ENCODE results near the gene MYH13. TPM values are rescaled to one million over a fixed set of nuclear protein-coding genes. Genes with fewer than 3 reads are reported as not detected.
A peak's percentile ranks its signal among the peaks of the same experiment; 100 is the strongest.

The MYH13 gene
- total RNA-seq, 1 donor from 2014 or later, result 1.4 TPM

DNA sequence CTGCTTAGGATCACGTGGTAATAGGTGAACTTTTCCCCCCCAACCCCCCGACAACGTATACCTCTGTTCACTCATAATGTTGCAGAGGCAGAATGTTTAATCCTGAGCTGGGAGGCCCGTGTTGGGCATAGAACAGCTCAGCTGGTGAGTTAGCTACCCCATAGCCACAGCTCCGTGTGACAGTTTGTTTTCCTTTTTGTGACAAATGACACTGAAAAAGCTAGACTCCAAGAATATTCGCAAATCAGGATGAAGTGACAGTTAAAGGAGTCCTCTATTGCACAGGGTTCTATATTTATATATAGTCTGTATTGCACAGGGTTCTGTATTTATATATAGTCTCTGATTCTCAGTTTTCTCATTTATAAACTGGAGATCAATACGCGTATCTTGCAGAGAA lies 33.8 kb downstream of the MYH13 start:
- no peak for DNase-seq

DNA sequence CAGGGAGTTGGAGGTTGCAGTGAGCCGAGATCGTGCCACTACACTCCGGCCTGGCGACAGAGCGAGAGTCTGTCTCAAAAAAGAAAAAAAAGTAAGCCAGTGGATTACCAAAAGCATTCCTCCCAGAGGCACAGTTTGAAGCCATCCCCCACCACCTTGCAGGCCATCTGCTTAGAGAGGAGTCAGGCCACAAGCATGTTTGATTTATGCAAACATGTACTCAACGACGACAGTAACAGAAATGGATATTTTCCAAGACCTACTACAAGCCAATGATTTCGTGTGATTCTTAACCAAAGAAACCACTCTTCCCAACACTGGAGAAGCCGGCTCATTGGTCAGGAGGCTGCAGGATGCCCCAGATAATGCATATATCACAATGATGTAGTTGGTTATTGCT lies 34.8 kb downstream of the MYH13 start:
- no peak for DNase-seq

DNA sequence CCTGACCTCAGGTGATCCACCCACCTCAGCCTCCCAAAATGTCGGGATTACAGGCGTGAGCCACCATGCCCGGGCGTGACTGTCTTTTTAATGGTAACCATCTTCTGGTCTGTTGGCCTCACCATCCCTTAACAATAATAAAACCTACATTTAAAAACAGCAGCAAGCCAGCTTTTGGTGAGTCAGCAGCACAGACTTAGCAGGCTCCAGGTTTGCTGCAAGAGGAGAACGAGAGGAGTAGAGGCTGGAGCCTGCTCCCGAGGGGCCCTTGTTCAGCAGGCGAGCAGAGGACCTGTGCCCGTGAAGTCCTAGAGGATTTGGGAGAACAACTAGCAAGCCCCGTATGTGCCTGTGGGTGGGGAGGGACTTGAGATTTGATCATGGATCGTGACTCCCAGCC lies 35.7 kb downstream of the MYH13 start:
- no peak for DNase-seq

DNA sequence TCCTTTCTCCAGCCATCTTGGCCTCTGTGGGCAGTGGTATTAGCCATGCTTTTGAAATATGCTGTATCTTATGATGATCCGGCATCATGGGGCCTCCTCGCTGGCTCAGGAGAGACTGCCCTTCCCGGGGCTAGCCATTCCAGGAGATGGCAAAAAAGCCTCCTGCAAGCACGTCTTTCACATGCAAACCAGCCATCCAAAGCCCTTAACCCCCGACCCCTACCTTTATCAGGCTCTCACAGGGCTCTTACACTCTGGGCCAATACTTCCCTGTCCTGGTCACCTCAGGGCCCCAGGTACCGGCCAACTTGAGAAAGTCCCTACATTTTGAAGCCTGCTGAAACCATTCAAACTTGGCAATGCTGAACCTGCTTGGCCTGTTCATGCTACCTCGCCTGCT lies 36.4 kb downstream of the MYH13 start:
- DNase-seq, result no peak

DNA sequence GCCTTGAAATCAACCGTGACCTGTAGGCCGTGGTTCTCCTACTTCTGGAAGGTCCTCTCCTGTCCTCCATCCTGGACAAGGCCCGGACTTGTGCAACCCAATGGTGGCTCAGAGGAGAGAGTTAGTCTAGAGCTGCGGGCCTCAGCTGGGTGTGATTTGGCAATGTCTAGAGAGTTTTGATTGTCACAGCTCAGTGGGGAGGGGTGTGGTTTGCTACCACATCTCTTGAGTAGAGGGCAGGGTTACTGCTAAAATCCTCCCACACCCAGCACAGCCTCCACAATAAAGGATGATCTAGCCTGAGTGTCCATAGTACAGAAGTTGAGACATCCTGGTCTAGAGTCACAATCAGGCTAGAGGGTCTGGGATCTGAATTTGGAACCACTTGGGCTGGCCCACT lies 40.3 kb downstream of the MYH13 start:
- DNase-seq, result no peak

DNA sequence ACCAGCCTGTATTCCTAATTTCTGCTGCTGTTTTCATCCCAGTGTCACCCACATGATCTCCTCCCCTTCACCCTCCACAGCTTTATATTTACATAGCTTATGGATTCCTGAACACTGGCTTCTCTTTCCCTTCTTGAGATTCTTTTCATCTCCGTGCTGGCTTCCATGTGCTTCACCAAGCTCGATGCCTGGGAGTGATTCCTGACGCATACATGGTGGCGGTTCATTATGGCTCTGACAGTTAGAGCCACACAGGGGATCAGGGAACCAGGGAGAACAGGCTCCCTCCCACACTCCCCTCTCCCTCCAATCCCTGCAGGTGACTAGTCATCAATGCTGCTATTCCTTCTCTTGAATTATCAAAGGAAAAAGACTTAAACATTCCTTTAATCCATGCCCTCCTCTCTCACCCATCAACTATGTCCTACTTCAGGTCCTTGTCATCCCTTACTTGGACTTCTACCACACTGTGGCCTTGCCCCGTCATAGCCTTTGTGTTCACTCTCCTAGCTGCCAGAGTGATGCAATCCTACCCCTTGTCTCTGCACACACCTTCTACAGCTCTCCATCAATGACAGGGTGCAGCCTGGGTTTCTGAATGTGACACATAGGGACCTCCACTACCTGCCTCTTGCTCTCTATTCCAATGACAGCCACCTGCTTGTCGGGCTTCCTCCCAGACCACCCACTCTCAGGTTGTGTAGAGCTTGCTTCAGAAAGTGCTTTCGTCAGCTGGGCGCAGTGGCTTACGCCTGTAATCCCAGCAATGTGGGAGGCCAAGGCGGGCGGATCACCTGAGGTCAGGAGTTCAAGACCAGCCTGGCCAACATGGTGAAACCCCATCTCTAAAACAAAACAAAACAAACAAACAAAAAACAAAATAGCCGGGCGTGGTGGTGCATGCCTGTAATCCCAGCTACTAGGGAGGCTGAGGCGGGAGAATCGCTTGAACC lies 43.6 kb downstream of the MYH13 start:
- no peak for DNase-seq

DNA sequence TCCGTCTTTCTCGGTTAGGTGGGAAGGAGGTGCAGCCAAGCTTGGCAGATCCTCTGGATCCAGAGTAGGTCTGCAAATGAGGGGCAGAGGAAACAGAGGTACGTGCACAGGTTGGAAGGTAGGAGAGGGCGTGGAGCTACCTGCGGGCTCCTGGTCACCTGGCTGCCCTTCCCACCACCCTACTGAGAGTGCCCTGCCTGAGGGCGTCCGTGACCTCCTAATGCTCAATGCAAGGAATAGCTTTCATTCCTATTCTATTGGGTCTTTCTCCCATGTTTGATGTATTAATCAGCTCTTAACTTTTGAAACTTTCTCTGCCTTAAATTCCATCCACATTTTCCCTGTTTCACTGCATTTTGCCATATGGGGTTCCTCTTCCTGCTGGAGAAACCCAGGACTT lies 44.6 kb downstream of the MYH13 start:
- DNase-seq, result no peak

DNA sequence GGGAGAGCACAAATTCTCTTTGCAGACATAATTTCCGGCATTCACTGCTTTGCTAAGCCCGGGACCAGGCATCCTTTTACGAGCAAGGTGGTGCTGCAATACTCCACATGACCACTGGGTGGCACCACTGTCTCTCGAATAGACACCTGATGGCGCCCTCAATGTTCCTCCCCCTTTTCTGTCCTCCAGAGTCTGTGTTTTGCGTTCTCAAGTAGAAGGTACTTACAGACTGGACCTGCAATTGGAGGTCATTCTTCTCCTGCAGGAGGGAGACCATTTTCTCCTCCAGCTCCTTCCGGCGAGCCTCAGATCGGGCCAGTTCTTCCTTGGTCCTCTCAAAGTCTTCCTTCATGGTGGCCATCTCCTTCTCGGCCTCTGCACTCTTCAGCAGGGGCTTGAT lies 45.2 kb downstream of the MYH13 start:
- DNase-seq, result peak; percentile 93

DNA sequence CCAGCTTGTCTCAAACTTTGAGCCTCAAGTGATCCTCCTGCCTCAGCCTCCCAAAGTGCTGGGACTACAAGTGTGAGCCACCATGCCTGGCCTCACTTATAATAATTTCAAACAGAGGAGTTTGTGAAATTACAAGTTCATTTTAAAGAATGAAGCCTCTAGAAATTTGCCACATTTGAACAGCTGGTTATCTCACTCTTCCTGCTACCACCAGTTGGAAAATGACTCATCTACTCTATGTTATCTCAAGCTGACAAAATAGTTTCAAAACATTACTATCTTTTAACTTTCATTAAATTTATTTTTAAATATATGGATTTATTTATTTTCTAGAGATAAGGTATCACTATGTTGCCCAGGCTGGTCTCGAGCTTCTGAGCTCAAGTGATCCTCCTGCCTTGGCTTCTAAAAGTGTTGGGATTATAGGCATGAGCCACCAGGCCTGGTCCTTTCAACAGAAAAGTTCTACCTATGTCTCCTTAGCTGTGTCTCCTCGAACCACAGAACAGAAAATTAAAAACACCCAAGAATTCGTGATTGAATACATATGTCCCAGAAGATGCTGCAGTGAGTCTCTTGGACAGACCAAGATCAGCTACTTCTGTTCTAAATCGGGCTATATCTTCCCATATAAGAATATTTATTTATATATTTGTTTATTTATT lies 47.6 kb downstream of the MYH13 start:
- no peak for DNase-seq

DNA sequence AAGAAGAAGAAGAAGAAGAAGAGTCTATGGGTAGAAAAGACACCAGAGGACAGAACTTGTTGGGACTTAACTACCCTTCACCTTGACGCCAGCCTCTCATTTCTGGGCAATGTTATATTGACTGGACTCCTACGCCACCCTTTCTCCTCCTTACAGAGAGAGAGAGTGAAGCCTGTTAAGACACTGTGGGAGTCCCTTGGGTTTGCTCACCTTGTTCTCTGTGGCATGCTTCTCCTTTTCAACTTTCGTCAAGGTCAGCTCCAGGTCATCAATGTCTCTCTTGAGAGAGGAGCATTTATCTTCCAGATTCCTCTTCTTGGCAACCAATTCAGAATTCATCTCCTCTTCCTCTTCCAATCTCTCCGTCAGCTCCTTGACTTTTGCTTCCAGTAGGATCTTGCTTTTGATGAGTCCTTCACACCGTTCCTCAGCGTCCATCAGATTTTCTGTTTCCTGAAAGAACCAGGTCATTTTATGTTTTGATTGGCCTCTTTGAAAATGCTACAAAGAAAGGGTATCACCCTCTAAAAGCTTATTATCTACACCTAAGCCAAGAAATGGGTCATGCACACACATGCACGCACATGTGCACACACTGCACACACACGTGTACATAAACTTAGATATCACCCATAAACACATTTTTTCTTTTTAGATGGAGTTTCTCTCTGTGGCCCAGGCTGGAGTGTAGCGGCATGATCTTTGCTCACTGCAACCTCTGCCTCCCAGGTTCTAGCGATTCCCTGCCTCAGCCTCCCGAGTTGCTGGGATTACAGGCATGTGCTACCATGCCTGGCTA lies 48.8 kb downstream of the MYH13 start:
- no peak for DNase-seq

DNA sequence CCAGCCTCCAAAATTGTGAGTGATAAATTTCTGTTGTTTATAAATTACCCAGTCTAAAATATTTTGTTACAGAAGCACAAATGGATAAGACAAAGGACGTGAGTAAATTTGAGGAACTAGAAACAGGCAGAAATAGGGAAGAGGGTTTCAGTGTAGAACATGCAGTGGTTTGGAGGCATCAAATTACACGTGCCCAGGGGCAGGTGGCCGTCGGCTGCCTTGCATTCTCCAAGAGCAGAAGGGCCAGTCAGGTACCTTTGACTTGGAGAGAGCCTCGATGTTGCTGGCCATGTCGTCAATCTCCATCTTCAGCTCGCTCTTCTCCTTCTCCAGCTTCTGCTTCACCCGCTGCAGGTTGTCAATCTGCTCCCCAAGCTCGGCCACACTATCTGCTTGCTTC lies 54.3 kb downstream of the MYH13 start:
- DNase-seq, result no peak

DNA sequence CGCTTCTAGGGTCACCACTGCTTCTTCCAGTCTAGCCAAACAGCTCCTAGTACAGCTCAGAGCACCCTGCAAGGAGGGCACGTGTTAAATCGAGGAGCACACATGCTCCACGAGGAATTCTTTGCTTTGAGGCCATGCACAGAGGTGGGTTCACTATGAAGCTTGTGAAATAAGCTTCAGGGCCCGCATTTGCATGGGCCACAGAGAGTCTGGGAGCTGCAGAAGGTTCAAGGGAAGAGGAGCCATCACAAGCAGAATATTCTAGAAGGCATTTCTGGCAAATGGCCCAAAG lies 55.3 kb downstream of the MYH13 start:
- DNase-seq, result no peak

DNA sequence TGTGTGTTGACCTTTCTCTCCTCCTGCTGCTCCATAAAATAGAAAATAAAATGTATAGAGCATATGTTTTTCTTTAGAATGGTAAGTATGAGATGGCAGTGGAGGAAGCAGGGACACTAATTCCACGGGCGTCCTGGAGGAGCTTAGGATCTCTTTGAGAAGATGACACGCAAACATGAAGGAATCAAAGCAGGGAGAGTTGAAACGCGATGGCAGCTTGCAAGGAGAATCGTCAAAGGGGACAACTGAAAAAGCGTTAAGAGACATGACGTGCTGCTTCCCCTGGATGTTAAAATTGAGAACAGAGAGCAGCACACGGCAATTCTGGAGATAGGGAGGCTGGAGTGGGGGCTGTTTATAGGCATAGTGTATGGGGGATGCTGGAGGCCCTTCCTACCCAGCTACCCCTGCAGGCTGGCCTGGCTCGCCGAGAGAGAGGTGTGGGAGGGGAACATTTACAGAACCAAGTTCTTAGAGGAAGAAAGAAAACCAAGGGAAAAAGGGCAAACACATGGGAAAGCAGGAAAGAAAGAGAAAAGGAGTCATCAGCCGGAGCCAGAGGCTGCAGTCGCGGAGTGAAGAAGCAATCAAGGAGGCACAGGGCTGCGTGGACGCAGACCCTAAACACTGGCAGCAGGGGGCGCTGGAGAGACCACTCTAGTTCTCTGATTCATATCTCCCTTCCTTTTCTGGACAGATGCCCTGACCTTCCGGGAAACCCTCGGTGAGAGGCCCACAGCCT lies 55.8 kb downstream of the MYH13 start:
- peak; percentile 67 for DNase-seq

DNA sequence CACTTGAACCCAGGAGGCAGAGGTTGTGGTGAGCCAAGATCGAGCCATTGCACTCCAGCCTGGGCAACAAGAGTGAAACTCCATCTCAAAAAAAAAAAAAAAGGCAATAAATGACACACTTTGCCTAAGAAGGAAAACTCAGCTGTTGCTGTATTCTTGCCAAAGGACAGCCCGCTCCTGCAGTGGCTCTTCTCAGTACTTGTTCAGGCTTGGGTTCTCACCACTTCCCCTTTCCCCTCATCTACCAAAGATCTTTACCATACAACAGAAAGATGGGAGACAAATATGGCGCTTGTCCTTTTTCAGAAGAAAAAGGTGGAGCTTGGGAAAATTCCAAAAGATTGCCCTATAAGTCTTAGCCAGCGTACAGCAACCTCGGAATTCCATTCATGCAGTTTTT lies 58.5 kb downstream of the MYH13 start:
- peak; percentile 42 for DNase-seq

DNA sequence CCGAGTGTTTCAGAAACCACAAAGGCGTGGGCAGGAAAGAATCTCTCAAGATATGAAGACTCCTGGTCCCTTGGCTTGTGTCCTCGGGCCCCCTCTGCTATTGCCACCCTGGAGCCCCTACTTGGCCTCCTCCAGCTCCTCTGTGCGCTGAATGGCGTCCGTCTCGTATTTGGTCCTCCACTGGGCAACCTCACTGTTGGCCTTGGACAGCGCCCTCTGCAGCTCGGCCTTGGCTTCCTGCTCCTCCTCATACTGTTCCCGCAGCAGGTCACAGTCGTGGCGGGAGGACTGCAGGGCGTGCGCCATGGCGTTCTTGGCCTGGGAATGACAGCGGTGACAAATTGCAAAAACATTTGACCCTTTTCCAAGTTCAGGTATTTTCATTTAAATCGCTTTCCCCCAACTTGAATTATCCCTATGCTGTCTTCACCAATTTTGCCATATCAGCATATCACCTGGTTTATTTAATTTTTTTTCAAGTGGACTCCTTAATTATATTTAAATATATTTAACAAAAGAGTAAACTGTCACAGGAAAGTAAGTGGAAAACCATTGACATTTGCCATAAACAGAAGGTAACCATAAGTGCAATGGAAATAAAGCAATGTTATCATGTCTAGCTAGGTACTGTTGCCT lies 59.7 kb downstream of the MYH13 start:
- no peak for DNase-seq

DNA sequence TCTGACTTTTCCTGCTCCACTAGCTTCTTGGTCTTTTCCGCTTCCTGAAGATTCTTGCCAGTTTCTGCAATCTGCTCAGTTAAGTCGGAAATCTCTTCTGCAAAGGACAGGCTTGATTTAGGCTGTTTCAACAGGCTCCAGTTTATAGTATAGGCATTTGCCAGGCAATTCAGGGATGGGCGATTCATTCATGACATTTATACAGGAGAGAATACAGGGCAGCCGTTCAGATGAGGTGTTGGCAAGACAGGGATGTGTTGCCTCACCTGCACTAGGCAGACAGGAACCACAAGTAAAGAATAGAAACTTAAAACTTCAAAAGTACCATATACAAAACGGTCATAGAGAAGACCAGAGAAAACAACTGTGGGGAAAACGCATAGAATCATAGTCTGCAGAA lies 61.7 kb downstream of the MYH13 start:
- no peak for DNase-seq

DNA sequence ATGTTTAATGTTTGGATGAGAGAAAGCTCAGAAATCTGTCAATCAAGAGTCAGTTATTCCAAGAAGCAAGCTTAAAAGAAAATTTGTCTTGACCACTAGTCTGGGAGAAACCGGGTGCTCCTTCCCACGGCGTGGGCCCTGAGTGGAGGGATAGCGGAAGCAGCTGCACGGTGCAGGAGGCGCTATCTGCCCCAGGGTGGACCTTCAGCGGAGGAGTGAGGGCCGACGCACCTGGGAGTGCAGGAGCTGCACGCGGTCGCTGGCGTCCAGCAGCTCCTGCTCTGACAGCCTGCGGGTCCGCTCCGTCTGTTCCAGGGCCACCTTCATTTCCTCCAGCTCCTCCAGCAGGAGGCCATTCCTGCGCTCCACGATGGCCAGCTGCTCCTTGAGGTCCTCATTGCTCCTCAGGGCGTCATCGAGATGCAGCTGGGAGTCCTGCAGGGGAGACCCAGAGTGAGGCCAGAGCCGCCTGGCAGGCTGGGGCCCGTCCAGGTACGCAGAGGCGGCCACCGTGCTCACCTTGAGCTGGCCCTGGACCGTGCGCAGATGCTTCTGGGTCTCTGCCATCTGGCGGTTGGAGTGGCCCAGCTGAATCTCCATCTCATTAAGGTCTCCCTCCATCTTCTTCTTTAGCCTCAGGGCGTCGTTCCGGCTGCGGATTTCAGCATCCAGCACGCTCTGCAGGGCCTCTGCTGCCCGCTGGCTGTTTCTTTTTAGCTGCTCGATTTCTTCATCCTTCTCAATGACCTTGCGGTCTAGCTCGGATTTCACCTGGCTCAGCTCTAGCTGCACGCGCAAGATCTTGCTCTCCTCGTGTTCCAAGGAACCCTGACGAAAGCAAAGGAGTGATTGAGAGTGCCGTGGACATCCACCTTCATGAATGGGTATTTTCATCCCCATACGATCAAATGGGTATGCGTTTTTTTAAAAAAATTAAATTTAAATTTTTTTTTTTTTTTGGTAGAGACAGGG lies 63.5 kb downstream of the MYH13 start:
- DNase-seq, result no peak

DNA sequence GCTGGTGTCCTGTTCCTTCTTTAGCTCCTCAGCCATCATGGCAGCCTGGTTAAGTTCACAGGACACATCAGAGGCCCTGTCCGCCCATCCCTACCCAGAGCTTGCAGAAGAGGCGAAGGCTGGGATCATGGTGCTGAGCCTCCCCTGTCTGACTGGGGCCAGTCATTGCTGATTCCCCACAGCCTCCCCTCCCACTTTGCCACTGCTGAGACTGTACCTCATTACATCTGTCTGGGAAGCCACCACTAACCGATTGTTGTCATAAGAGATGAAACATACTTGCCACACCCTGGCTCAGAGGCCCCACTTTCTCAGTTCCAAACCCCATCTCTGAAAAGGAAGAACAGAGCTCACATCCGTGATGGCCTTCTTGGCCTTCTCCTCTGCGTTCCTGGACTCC lies 66.2 kb downstream of the MYH13 start:
- no peak for DNase-seq

DNA sequence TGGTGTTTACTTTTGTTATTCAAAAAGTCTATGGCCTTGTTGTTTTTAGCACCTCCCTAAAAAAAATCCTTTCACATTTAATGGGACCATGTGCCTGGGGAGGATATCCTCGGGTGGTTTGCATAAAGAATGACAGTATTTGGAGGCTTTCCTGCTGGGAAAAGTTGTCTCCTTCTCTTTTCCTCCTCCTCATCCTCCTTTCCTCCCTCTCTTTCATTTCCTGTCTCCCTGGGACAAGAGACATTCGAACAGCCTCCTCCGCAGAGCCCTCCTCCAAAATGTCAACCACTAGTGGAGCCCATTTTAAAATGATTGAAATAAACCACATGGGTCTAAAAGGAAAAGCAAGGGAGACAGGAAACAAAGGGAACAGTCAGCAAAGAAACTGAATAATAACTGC lies 67.4 kb downstream of the MYH13 start:
- no peak for DNase-seq

DNA sequence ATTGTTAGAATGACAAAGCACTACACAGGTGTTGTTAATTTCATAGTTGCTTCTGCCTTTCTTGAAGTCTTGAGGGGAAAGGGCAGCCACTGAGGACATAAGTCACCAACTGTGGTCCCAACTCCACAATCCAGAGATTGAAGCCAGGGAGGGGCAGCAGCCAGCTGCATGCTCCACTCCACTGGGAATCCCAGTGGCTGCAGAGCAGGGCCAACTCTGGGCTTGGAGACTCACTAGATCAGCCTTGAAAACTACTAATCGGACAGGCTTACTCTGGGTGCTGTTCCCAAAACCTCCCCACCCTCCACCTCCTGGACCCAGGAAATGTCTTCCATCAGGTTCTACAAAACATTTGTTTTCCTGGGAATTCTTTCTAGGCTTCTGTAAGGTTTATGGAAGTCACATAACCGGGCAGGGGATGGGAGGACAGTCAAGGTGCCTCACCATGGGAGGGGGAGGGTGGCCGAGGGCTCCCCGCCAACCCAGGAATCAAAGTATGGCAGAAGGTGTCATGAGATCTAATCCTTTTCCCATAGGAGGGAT lies 68.0 kb downstream of the MYH13 start:
- no peak for DNase-seq

Measured in tongue (tissue), 2 donors.